Psoas muscle (tissue), 8 donors: ENCODE results near the gene PPM1H. TPM values are rescaled to one million over a fixed set of nuclear protein-coding genes. Genes with fewer than 3 reads are reported as not detected.
"Not testable (repeated sequence)": the region's sequence is repeated elsewhere in the genome, so short reads cannot be mapped to it uniquely, and the experiment has no call there.

Source experiments
- ATAC-seq, 4 donors: fragments of 200-7000 bp; cut with Tn5 transposase; one replicate each; pipeline ENCODE4 v1.9.1; 2020; ENCODE audit warnings: moderate library complexity in 3 of 4, mild to moderate bottlenecking in 2 of 4
- DNase-seq, 2 donors: peaks; one replicate each; pipeline ENCODE4 v3.0.0-alpha.2; 2020
- H3K27ac ChIP-seq: fragments of 200-600 bp; one replicate; pipeline ENCODE4 v1.8.0; 2022
- H3K27me3 ChIP-seq, 3 donors: fragments of 200-600 bp in 1 of 3; one replicate each; pipeline versions ENCODE4 v1.6.1 to v1.8.0; 2013 to 2022; ENCODE audit warnings: low read length in 2 of 3, mild to moderate bottlenecking in 2 of 3, moderate library complexity in 1 of 3; ENCODE audit not compliant: insufficient read depth in 3 of 3
- H3K36me3 ChIP-seq, 2 donors: fragments of 200-600 bp in 1 of 2; one replicate each; pipeline versions ENCODE4 v1.6.1 to v1.8.0; 2013 to 2022; ENCODE audit warnings: low read depth in 1 of 2, mild to moderate bottlenecking in 1 of 2, moderate library complexity in 1 of 2; ENCODE audit not compliant: insufficient read depth in 1 of 2
- H3K4me1 ChIP-seq: fragments of 200-600 bp; one replicate; pipeline ENCODE4 v1.8.0; 2022
- H3K4me3 ChIP-seq: fragments of 200-600 bp; one replicate; pipeline ENCODE4 v1.8.0; 2022; ENCODE audit warnings: mild to moderate bottlenecking
- H3K9me3 ChIP-seq: fragments of 200-600 bp; one replicate; pipeline ENCODE4 v1.8.0; 2022
- WGBS, 3 donors: extraction: QIAGEN DNeasy Blood & Tissue Kit; methylation state at CpG; one replicate each; pipeline versions ENCODE4 v1.1.6 to v1.1.7; 2013; 5-methylcytosine and 5-hydroxymethylcytosine counted together
- intact Hi-C, 2 donors: fragments of 100-400 bp; cut with DNase I; formaldehyde crosslinking; loops; one replicate each; pipeline versions ENCODE4 v1.11.0 to v1.14.2; 2022
- polyA plus RNA-seq, 3 donors: library from polyadenylated mRNA; stranded (reverse); fragments of 200-250 nt; gene quantifications; one replicate each; pipeline ENCODE4 v1.2.3, GENCODE V29; 2013
- total RNA-seq, 4 donors: library from RNA; stranded (reverse); fragmentation: NEBNext Ultra II Directional in 2 of 4; extraction: Animal tissue kit (Norgen Biotek cat#: 25700) in 2 of 4; gene quantifications; one replicate each; pipeline versions ENCODE4 v1.2.1 to v1.2.4, GENCODE V29; 2021 to 2023
- TF ChIP-seq, protein P1 (sequence below): fragments of 200-600 bp; IDR thresholded peaks from one replicate; pipeline ENCODE4 v1.8.0; 2022; ENCODE audit warnings: antibody characterized with exemption
- donor health status: healthy with polysubstance abuse.
- donor health status: DM: no; HTN: no; CAD: no; lungs with moderate emphysema.
- donor health status: Bipolar disorder and iron deficiency.
- donor health status: healthy.
- donor health status: DM: yes; HTN: yes; CAD: no.
- donor health status: DM: no; HTN: no; CAD: no.
- donor health status: DM: no; HTN: no; CAD: no.
- donor health status: DM: yes; HTN: yes; CAD: no.

Gene PPM1H
- total and polyA plus RNA-seq, 7 donors = 0.65 to 4.3 (median 1.8) TPM

- H3K9me3 ChIP-seq = no peaks in the 10 kb centered on the region
- no peak overlapping the region for H3K27ac ChIP-seq
- DNase-seq = no peak
- no peak overlapping the region for H3K4me3 ChIP-seq
- intact Hi-C loops = no loop called here
- WGBS, 3 donors = 33 to 73% (median 41%) methylated on average over 3 of the region's 3 CpGs
- no peaks in the 10 kb centered on the region for H3K36me3 ChIP-seq
- peaks cover 5% of the 10 kb centered on the region for H3K4me1 ChIP-seq
- TF ChIP-seq, protein P1, sequence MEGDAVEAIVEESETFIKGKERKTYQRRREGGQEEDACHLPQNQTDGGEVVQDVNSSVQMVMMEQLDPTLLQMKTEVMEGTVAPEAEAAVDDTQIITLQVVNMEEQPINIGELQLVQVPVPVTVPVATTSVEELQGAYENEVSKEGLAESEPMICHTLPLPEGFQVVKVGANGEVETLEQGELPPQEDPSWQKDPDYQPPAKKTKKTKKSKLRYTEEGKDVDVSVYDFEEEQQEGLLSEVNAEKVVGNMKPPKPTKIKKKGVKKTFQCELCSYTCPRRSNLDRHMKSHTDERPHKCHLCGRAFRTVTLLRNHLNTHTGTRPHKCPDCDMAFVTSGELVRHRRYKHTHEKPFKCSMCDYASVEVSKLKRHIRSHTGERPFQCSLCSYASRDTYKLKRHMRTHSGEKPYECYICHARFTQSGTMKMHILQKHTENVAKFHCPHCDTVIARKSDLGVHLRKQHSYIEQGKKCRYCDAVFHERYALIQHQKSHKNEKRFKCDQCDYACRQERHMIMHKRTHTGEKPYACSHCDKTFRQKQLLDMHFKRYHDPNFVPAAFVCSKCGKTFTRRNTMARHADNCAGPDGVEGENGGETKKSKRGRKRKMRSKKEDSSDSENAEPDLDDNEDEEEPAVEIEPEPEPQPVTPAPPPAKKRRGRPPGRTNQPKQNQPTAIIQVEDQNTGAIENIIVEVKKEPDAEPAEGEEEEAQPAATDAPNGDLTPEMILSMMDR = no peak
- H3K27me3 ChIP-seq = no peaks in the 10 kb centered on the region
- peak in 3 of 4 donors; percentile 19 to 56 (median 53) for ATAC-seq
These were observed 172.3 kb downstream of the PPM1H start for GRCh38 chr12:62762645-62763044.

DNA sequence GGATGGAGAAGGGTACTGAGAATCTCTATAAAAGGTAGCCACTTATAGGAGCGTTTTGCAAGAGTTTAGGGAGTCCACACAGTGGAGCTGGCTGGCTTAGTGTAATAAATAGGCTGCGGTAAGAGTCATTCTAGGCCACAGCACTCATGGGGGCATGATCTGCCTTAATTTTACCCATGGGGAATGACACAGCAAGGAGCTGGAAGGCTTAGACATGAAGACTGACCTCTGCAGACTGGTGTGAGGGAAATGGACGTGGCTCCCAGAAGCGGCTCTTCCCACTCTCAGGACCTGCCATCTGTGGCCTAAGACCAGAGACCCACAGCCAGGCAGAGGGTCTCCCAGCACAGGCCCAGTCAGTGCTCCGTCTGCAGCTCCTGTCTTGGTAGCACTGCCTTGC, 173.3 kb downstream of the PPM1H start:
- intact Hi-C loops = no loop called here
- Histone ChIP-seq H3K9me3 (no peaks in the 10 kb centered on the region), H3K4me3 (no peak overlapping the region), H3K4me1 (peaks cover 5% of the 10 kb centered on the region), H3K27ac (no peak overlapping the region), H3K27me3 (no peaks in the 10 kb centered on the region), H3K36me3 (no peaks in the 10 kb centered on the region)
- ATAC-seq = peak in 3 of 4 donors; percentile 64 to 81 (median 70)
- WGBS, 3 donors = 65 to 79% (median 67%) methylated on average over 5 of the region's 5 CpGs
- TF ChIP-seq, protein P1 = no peak
- peak in 1 of 2 donors; percentile 25 for DNase-seq

- H3K27ac ChIP-seq = no peak overlapping the region
- intact Hi-C loops = no loop called here
- ATAC-seq (no peak), DNase-seq (no peak)
- H3K36me3 ChIP-seq = no peaks in the 10 kb centered on the region
- H3K27me3 ChIP-seq = no peaks in the 10 kb centered on the region
- WGBS, 3 donors = 59 to 81% (median 75%) methylated on average over 2 of the region's 2 CpGs
- H3K4me1 ChIP-seq = peaks cover 5% of the 10 kb centered on the region
- no peak overlapping the region for H3K4me3 ChIP-seq
- H3K9me3 ChIP-seq = no peaks in the 10 kb centered on the region
- TF ChIP-seq, protein P1 = no peak
These were observed 174.2 kb downstream of the PPM1H start for GRCh38 chr12:62760779-62761178.

- H3K4me1 ChIP-seq, H3K27me3 ChIP-seq, H3K36me3 ChIP-seq, H3K27ac ChIP-seq, intact Hi-C loops, H3K9me3 ChIP-seq, DNase-seq, H3K4me3 ChIP-seq, ATAC-seq: not testable (repeated sequence)
- WGBS, 3 donors = 62 to 79% (median 70%) methylated on average over 3 of the region's 3 CpGs
These were observed 174.6 kb downstream of the PPM1H start for GRCh38 chr12:62760341-62760740.

DNA sequence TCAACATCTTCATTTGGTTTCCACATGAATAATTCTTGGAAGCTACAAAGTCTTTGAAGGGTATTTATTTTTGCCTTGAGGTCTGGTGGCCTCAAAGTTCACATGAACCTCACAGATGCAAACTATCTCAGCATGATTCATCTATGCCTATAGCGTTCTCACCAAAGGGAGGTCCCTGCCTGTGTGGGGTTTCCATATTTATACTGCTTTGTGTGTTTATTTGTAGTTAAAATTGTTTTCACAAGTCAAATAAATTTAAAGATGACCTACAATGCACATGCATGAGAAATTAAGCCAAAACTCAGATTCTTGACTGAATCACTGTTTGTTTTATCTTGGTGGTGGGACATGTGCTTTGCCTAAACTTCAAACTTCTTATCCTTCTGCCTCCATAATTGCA, 176.7 kb downstream of the PPM1H start:
- TF ChIP-seq, protein P1 = no peak
- intact Hi-C loops = no loop called here
- 84 to 97% (median 88%) methylated on average over 1 of the region's 1 CpG for WGBS, 3 donors
- DNase-seq (no peak), ATAC-seq (no peak)
- no peak overlapping the region for H3K27ac ChIP-seq
- H3K9me3 ChIP-seq = no peaks in the 10 kb centered on the region
- H3K36me3 ChIP-seq = no peaks in the 10 kb centered on the region
- H3K27me3 ChIP-seq = no peaks in the 10 kb centered on the region
- H3K4me3 ChIP-seq = no peak overlapping the region
- peaks cover 5% of the 10 kb centered on the region for H3K4me1 ChIP-seq
